BE2C (cell line): ENCODE measurements around the gene FOXJ1.

ENCODE experiments used
- DNase-seq: peaks from one replicate; pipeline ENCODE4 v3.0.0-alpha.2; 2020
- H3K27me3 ChIP-seq: fragments of 250-450 bp; sonication (Bioruptor Pico); 2 replicates; pipeline ENCODE4 v1.5.1; 2020; ENCODE audit warnings: mild to moderate bottlenecking
- H3K36me3 ChIP-seq: fragments of 250-450 bp; sonication (Bioruptor Pico); 2 replicates; pipeline ENCODE4 v1.5.1; 2020; ENCODE audit warnings: mild to moderate bottlenecking
- H3K4me1 ChIP-seq: fragments of 250-450 bp; sonication (Bioruptor Pico); 2 replicates; pipeline ENCODE4 v1.5.1; 2020
- H3K4me3 ChIP-seq: 2 replicates; pipeline ENCODE4 v1.5.1; 2011; ENCODE audit warnings: low read depth, low read length
- H3K9me3 ChIP-seq: fragments of 250-450 bp; sonication (Bioruptor Pico); 2 replicates; pipeline ENCODE4 v1.5.1; 2020
- TF ChIP-seq, protein P1 (sequence below): IDR thresholded peaks from 2 replicates; pipeline ENCODE4 v1.5.1; 2012; ENCODE audit warnings: mild to moderate bottlenecking, low read depth, low read length

FOXJ1 gene

DNA sequence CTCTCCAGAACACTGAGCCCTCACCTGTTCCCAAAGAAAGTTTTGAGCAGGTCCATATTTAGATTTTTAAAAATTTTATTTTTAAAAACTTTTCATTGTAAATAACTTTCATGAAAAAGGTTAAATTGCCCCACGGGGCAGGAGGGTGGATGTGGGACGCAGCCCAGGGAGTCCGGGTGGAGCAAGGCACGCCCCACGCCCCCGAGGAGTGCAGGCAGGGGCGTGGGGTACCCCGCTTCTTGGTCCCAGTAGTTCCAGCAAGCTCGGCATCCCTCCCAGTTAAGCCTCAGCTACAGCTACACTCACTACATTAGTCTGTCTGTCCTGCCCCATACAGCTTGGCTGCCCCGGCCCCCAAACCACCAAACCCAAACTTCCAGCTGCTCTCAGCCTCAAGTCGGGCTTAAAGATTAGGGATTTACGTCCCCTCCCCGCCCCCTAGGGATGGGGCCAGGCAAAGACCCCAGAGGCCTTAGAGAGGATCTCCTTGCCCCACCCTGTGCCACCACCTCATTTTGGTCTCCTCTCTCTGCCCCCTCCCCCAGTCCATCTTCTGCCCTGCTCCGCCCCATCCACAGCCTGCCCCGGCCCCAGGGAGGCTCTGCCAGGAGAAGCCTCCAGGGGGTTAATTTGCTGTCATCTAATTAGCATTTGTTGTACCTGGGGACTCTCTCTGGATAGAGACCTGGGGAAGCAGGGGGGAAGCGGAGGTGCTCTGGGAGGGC is 4.6 kb downstream of the FOXJ1 start:
- H3K27me3 ChIP-seq, result peaks cover 3% of the 10 kb centered on the region; the same call in 1 of the 2 replicates
- peaks cover 2% of the 10 kb centered on the region; the same call in 1 of the 2 replicates for H3K4me1 ChIP-seq

DNA sequence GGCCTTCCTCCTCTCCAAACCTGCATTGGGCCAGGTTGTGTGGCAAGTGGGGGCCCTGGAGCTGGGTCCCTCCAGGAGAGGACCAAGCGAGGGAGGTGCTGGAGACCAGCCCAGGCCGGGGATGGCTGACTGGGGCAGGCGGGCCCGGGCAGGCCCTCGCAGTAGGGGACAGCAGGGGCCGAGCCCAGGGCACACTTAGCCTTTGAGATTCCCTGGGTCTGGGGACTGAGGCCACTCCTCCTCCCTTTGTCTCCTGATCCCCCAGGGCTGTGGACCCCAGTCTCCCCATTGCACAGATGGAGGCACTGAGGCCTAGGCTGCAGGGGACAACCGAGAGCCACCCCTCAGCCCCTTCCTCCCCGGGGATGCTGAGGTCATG is 5.2 kb downstream of the FOXJ1 start:
- TF ChIP-seq, protein P1, sequence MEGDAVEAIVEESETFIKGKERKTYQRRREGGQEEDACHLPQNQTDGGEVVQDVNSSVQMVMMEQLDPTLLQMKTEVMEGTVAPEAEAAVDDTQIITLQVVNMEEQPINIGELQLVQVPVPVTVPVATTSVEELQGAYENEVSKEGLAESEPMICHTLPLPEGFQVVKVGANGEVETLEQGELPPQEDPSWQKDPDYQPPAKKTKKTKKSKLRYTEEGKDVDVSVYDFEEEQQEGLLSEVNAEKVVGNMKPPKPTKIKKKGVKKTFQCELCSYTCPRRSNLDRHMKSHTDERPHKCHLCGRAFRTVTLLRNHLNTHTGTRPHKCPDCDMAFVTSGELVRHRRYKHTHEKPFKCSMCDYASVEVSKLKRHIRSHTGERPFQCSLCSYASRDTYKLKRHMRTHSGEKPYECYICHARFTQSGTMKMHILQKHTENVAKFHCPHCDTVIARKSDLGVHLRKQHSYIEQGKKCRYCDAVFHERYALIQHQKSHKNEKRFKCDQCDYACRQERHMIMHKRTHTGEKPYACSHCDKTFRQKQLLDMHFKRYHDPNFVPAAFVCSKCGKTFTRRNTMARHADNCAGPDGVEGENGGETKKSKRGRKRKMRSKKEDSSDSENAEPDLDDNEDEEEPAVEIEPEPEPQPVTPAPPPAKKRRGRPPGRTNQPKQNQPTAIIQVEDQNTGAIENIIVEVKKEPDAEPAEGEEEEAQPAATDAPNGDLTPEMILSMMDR, result no peak
- H3K9me3 ChIP-seq, result no peaks in the 10 kb centered on the region
- H3K27me3 ChIP-seq, result peaks cover 3% of the 10 kb centered on the region; the same call in 1 of the 2 replicates
- H3K4me1 ChIP-seq, result peaks cover 2% of the 10 kb centered on the region; the same call in 1 of the 2 replicates
- no peak overlapping the region for H3K4me3 ChIP-seq
- H3K36me3 ChIP-seq, result no peaks in the 10 kb centered on the region
- DNase-seq, result no peak

More for the DNA sequence above, 4.6 kb downstream of the FOXJ1 start:
- DNase-seq, result no peak
- H3K36me3 ChIP-seq, result no peaks in the 10 kb centered on the region
- TF ChIP-seq, protein P1, result no peak
- H3K4me3 ChIP-seq, result no peak overlapping the region
- H3K9me3 ChIP-seq, result no peaks in the 10 kb centered on the region

DNA sequence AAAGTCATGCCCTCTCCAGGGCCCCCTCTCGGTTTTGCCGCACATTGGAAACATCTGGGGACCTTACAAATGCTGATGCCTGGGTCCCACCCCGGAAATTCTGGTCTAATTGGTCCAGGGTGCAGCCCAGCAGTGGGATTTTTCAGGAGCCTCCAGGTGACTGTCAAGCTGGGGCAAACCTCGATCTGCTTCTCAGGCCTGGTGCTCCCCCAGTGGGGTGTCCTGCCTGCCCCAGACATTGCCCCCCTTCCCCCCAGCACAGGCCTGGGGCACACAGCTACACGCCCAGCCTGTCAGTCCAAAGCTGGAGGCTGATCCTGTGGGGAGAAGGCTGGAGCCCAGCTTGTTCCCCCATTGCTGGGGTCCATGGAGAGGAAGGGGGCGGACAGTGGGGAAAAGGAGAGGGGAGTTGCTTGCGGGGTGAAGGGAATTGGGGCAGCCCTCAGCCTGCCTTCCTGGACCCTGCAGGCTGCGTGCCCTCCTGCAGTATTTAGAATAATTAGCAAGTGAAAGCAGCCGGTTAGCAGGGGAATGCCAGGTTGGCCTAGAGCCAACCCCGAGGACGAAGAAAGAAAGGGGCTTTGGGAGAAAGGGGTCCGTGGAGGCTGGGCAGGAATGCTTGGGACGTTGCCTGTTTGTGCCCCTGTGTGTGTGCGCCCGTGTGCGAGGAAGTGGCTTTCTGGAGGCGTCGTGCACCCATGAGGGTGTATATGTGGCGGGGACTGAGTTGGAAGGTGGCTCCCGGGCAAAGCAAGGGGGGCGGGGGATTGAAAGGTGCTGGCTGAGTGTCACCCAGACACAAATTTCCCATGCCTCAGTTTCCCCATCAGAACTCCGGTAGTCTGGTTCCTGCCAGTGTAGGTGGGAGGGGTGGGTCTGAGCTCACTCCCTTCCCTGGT is 5.9 kb downstream of the FOXJ1 start:
- DNase-seq, result no peak
- TF ChIP-seq, protein P1, result no peak
- Histone ChIP-seq H3K4me1 (peaks cover 2% of the 10 kb centered on the region; the same call in 1 of the 2 replicates), H3K4me3 (no peak overlapping the region), H3K36me3 (no peaks in the 10 kb centered on the region), H3K9me3 (no peaks in the 10 kb centered on the region), H3K27me3 (0 out of 2 replicates have a peak, but pooled peaks cover 3% of the 10 kb centered on the region)

DNA sequence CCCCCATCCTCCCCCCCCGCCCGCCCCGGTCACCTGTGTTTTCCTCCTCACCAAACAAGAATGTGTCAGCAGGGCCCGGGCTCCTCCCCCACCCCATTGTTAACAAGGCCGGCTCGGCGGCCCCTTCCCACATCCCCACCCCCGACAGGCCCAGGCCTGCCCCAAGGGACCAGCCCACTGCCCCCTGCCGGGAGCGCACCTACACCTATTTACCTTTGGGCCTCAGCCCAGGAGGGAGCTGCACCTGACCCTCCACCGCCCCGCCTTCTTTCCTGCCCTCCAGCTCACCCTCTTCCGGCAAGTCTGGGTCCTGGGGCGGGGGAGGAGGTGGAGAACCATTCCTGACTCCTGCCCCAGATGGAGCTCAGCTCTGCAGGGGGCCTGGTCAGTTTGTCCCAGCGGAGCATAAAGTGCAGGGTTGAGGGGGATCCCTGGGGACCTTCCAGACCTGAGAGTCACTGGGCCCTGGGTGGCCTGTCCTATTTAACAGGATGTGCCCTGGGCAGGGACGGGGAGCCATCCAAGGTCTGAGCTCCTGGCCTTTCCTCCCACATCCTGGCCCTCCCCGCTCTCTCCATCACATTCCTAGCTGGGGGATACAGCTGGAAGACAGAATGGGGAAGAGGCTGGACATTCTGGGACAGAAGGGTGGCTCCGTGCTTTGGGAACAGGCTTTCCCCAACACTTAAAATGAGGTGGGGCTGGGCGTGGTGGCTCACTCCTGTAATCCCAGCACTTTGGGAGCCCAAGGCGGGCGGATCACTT is 8.3 kb downstream of the FOXJ1 start:
- H3K9me3 ChIP-seq, result no peaks in the 10 kb centered on the region
- no peak for DNase-seq
- TF ChIP-seq, protein P1, result no peak
- no peaks in the 10 kb centered on the region for H3K36me3 ChIP-seq
- no peak overlapping the region for H3K4me3 ChIP-seq
- no peaks in the 10 kb centered on the region for H3K27me3 ChIP-seq
- no peaks in the 10 kb centered on the region for H3K4me1 ChIP-seq

DNA sequence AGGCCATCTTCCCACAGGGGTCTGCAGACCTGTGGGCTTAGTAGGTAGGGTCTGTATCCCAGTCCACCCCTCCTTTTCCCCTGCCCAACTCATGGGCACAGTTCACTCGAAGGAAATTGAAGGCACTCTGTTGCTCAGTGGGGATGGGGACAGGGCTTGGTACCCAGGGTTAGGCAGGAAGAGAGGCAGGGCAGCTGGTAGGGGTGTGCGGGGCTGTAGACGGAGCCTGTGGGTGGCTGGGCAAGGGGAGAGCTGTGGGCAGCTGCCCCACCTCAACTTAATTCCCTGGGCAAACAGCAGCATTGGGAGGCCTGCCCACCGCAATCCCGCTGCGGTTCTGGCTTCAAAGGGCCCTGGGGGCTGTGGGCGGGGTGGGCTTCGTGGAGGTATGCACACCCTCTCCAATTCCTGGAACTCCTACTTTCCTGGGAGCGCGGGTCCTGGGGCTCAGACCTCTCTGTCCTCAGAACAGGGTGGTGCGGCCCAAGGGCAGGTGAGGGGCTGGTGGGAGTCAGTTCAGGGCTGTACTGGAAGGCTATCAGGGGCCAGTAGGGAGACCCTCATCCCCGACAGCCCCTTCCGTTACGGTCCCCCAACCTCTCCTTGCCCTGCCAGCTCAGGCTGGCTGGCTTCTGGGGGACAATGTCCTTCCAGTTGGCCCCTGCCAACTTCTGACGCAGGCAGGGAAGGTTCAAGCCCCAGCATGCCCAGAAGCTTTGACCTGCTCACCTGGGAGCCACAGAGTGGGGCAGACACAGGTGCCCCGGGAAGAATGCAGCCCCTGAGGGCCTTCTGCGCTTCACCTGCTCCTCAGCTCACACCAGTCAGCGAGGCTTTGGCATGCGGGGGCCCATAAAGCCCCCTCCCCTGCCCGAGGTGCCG is 9.1 kb downstream of the FOXJ1 start:
- Histone ChIP-seq H3K4me1 (no peaks in the 10 kb centered on the region), H3K36me3 (no peaks in the 10 kb centered on the region), H3K4me3 (no peak overlapping the region), H3K9me3 (no peaks in the 10 kb centered on the region), H3K27me3 (no peaks in the 10 kb centered on the region)
- no peak for DNase-seq
- TF ChIP-seq, protein P1, result no peak
